NCI-H345 treated with DMSO at 0.1 percent for 48 hours (cell line): ENCODE results near the gene ADRB1.

ENCODE experiments used
- DNase-seq: peaks from one replicate; lab custom pipeline; 2025; ENCODE audit not compliant: unreplicated experiment; lab: John Stamatoyannopoulos, UW

Gene ADRB1

GRCh38 chr10:114025611-114026130 is 18.0 kb upstream of the ADRB1 start:
- DNase-seq, result no peak

- DNase-seq, result no peak
These were observed 17.3 kb upstream of the ADRB1 start for GRCh38 chr10:114026189-114027040.

DNA sequence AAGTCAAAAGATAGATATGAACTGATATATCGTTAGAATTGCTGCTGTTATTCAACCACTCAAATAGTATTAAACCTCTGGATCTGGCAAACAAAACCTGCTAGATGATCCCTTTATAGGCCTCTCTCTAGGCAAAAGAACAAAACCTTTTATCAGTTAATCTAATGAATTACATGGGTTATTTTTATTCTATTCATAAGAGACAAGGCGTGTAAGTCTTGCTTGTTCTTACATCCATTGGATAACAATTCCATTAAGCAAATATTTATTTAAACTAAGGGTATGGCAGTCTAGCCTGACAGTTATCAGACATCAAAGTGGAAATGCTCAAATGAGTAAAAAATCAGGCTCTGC is 16.6 kb upstream of the ADRB1 start:
- no peak for DNase-seq

DNA sequence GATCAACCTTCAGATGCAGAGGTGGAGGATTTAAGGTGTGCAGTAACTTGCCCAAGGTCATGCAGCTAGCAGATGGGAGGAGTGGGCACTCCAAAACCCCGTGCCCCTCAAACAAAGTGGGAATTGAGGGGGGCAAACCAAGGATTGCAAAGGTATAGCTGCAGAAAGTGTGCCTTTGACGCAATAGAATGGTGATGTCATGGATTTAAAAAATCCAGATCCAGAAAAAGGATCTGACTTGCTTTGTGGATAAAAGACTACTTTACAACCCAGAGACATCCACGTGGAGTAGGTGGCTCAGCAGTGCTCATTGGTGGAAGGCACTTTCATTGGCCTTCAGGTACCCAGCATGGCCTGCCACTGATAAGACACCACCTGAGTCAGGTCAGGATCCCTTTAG is 15.7 kb upstream of the ADRB1 start:
- DNase-seq, result no peak

DNA sequence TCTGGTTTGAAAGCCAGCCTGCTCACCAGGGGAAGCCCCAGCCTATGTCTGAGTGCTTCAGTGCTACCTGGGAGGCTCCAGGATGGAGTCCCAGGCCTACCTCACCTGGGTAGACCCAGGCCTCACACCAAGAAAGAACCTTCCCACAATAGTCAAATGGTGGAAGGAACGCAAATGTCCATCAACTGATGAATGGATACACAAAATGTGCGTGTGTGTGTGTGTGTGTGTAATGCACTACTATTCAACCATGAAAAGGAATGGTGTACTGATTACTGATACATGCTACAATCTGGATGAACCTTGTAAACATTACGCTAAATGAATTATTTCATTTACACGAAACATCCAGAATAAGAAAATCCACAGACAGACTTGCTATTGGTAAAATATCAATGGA is 15.2 kb upstream of the ADRB1 start:
- no peak for DNase-seq

GRCh38 chr10:114029655-114030054 is 14.0 kb upstream of the ADRB1 start:
- DNase-seq, result no peak

DNA sequence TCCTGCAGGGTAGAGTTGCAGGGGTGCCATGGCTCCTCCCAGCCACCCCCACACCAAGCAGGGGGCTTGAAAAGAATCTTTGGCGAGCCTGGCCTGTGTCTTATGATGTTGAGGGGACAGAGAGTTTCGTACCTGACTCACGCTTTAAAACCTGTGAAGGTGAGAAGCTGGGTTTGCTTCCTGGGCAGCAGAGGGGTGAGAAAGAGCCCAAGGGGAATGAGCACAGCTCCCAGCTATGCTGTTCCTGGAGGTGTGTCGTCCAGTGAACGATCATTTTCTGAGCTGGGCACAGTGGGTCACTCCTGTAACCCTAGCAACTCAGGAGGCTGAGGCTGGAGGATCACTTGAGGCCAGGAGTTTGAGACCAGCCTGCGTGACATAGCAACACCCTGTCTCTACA is 13.5 kb upstream of the ADRB1 start:
- DNase-seq, result no peak

GRCh38 chr10:114031073-114031972 is 12.3 kb upstream of the ADRB1 start:
- DNase-seq, result no peak

GRCh38 chr10:114033566-114033965 is 10.1 kb upstream of the ADRB1 start:
- DNase-seq, result no peak

DNA sequence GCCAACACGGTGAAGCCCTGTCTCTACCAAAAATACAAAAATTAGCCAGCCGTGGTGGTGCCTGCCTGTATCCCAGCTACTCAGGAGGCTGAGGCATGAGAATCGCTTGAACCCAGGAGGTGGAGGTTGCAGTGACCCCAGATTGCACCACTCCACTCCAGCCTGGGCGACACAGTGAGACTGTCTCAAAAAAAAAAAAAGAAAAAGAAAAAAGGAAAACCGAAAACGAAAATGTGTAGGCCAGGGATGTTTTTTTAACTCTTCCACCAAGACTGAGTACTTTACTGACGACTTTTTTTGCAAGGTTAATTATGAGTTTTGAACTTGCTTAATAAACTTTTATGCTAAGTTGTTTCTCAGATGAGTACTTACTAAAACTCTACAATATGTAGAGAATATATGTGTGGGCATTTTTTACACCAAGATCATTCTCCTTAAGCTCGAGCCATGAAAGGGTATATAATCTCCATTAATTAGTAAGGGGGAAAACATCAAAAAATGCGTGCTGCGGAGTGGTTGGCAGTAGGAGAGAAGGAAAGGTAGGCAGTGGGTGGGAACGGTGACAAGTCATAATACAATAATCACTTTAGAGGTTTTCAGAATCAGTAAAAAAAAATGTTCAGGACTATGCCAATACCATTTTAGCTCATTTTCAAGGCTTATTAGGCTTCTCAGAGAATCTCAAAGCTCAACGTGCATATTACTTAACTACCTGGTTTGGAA is 8.6 kb upstream of the ADRB1 start:
- no peak for DNase-seq

DNA sequence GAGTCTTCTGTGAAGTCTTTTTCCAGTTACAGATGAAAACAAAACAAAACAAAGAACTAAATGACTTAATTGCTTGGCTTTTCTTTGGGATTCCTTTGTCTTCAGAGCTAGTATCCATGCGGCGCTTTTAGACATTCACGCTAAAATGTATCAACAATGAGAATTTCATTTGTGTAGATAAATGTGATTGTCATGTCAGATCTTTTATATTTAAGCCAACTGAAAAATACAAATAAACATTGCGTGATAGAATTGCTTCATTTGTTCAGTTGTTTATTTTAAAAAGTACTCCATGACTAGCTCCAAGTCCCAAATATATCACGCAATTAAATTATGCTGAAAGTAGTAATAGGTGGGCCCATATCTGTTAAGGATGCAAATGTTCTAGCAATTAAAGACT is 7.9 kb upstream of the ADRB1 start:
- DNase-seq, result no peak

- no peak for DNase-seq
These were observed 4.8 kb upstream of the ADRB1 start for GRCh38 chr10:114038819-114039218.

DNA sequence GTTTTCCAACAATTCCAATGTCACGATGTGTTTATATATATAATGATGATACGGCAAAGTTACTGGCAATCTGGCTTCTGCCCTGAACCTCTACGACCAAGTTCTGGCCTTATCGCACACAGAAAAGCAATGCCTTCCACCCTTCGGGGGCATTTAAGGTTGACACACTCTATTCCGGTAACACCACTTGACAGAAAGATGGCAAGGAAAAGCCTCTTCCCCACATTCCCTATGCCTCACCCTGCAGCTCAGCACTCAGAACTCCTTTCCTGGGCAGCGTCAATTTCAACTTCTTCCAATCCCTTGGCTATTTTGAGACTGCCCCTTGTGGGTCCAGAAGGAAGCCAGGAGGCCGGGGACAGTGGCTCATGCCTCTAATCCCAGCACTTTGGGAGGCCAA is 2.5 kb upstream of the ADRB1 start:
- DNase-seq, result no peak

DNA sequence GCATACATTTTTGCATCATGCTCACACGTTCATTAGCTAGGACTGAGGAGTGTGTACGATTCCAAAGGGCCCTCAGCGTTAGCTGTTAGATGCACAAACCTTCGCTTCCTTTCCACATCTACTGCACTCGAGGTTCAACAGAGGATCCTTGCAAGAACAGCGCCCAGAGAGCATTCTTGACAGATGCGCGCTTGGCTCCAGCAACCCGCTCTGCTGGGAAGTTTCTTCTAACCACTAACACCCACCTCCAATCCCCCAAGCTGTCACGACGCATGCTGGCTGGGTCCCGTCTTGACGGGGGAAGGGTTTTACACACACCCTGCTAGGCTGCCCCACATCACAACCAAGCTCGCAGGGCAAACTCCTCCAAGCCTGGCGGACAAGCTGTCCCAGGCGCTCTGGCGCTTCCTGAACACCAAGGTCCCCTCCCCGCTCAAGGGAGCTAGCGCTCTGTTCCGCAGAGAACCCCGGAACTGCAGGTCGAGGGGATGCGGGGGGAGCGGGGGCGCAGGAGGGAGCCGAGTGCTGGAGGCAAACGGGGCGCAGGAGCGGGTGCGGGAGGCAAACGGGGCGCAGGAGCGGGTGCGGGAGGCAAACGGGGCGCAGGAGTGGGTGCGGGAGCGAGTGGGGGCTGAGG is 653 bp upstream of the ADRB1 start:
- DNase-seq, result no peak

DNA sequence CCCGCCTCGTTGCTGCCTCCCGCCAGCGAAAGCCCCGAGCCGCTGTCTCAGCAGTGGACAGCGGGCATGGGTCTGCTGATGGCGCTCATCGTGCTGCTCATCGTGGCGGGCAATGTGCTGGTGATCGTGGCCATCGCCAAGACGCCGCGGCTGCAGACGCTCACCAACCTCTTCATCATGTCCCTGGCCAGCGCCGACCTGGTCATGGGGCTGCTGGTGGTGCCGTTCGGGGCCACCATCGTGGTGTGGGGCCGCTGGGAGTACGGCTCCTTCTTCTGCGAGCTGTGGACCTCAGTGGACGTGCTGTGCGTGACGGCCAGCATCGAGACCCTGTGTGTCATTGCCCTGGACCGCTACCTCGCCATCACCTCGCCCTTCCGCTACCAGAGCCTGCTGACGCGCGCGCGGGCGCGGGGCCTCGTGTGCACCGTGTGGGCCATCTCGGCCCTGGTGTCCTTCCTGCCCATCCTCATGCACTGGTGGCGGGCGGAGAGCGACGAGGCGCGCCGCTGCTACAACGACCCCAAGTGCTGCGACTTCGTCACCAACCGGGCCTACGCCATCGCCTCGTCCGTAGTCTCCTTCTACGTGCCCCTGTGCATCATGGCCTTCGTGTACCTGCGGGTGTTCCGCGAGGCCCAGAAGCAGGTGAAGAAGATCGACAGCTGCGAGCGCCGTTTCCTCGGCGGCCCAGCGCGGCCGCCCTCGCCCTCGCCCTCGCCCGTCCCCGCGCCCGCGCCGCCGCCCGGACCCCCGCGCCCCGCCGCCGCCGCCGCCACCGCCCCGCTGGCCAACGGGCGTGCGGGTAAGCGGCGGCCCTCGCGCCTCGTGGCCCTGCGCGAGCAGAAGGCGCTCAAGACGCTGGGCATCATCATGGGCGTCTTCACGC is 825 bp downstream of the ADRB1 start:
- DNase-seq, result no peak

DNA sequence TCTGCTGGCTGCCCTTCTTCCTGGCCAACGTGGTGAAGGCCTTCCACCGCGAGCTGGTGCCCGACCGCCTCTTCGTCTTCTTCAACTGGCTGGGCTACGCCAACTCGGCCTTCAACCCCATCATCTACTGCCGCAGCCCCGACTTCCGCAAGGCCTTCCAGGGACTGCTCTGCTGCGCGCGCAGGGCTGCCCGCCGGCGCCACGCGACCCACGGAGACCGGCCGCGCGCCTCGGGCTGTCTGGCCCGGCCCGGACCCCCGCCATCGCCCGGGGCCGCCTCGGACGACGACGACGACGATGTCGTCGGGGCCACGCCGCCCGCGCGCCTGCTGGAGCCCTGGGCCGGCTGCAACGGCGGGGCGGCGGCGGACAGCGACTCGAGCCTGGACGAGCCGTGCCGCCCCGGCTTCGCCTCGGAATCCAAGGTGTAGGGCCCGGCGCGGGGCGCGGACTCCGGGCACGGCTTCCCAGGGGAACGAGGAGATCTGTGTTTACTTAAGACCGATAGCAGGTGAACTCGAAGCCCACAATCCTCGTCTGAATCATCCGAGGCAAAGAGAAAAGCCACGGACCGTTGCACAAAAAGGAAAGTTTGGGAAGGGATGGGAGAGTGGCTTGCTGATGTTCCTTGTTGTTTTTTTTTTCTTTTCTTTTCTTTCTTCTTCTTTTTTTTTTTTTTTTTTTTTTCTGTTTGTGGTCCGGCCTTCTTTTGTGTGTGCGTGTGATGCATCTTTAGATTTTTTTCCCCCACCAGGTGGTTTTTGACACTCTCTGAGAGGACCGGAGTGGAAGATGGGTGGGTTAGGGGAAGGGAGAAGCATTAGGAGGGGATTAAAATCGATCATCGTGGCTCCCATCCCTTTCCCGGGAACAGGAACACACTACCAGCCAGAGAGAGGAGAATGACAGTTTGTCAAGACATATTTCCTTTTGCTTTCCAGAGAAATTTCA is 1.7 kb downstream of the ADRB1 start:
- no peak for DNase-seq

- no peak for DNase-seq
These were observed 2.4 kb downstream of the ADRB1 start for GRCh38 chr10:114046087-114046458.

DNA sequence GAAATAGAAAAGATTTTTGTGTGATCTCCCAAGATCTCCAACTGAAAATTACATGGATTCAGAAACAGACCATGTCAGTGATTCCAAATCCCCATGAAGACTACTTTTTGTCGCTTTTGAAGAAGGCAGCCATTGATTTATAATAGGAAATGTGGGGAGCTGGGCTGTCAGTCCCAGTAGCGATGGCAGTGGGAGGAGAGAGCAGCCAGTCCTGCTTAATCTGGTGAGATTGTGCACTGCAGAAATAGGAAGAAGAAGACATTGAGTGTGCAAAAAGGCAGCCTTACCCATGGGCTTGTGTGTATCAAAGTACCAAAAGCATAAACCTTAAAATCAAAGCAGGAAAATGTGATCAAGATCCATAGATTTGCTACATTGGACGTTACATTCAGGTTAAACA is 4.8 kb downstream of the ADRB1 start:
- no peak for DNase-seq

- DNase-seq, result no peak
These were observed 8.0 kb downstream of the ADRB1 start for GRCh38 chr10:114051714-114052113.
